ENCODE data around the gene ADAM15.

GRCh38 chr1:155023627-155024026 lies 27.5 kb upstream of the ADAM15 start:
- TF ChIP-seq REST (IDR thresholded peaks at IDR 0.05; ENCODE audit: borderline replicate concordance) (no peak), TAF1 (IDR thresholded peaks at IDR 0.05; ENCODE audit: low read depth) (no peak), EZH2 (IDR thresholded peaks at IDR 0.05; ENCODE audit: borderline replicate concordance, insufficient read depth, low read length, poor library complexity, severe bottlenecking) (no peak), EP300 (conservative IDR thresholded peaks at IDR 0.05; ENCODE audit: poor library complexity, severe bottlenecking) (no peak), POLR2AphosphoS5 (IDR thresholded peaks at IDR 0.05) (no peak), RAD21 (conservative IDR thresholded peaks at IDR 0.05) (no peak), SMC3 (conservative IDR thresholded peaks at IDR 0.05; ENCODE audit: poor library complexity) (no peak)
- TF ChIP-seq, protein P1, sequence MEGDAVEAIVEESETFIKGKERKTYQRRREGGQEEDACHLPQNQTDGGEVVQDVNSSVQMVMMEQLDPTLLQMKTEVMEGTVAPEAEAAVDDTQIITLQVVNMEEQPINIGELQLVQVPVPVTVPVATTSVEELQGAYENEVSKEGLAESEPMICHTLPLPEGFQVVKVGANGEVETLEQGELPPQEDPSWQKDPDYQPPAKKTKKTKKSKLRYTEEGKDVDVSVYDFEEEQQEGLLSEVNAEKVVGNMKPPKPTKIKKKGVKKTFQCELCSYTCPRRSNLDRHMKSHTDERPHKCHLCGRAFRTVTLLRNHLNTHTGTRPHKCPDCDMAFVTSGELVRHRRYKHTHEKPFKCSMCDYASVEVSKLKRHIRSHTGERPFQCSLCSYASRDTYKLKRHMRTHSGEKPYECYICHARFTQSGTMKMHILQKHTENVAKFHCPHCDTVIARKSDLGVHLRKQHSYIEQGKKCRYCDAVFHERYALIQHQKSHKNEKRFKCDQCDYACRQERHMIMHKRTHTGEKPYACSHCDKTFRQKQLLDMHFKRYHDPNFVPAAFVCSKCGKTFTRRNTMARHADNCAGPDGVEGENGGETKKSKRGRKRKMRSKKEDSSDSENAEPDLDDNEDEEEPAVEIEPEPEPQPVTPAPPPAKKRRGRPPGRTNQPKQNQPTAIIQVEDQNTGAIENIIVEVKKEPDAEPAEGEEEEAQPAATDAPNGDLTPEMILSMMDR (IDR thresholded peaks at IDR 0.05; ENCODE audit: poor library complexity, severe bottlenecking), result no peak

Data from neural cell (in vitro differentiated cells).